WERI-Rb-1 (cell line): ENCODE data around the gene RPS14.

ENCODE experiments used
- DNase-seq: peaks from one replicate; pipeline ENCODE4 v3.0.0-alpha.2; 2020
- H3K27ac ChIP-seq: fragments of 250-450 bp; sonication (Bioruptor Pico); 2 replicates; pipeline ENCODE4 v1.5.1; 2020; ENCODE audit warnings: mild to moderate bottlenecking, moderate library complexity
- H3K27me3 ChIP-seq: fragments of 250-450 bp; sonication (Bioruptor Pico); 2 replicates; pipeline ENCODE4 v1.5.1; 2021; ENCODE audit warnings: mild to moderate bottlenecking, low read depth, moderate library complexity; ENCODE audit not compliant: insufficient read depth, severe bottlenecking
- H3K36me3 ChIP-seq: fragments of 250-450 bp; sonication (Bioruptor Pico); 2 replicates; pipeline ENCODE4 v1.5.1; 2020; ENCODE audit warnings: mild to moderate bottlenecking, moderate library complexity
- H3K4me3 ChIP-seq: 2 replicates; pipeline ENCODE4 v1.5.1; 2011; ENCODE audit warnings: low read depth, mild to moderate bottlenecking, control low read depth, low read length
- H3K9me3 ChIP-seq: fragments of 250-450 bp; sonication (Bioruptor Pico); 2 replicates; pipeline ENCODE4 v1.5.1; 2021; ENCODE audit warnings: mild to moderate bottlenecking, moderate library complexity; ENCODE audit not compliant: severe bottlenecking
- CTCF ChIP-seq: IDR thresholded peaks from 2 replicates; pipeline ENCODE4 v1.5.1; 2011; ENCODE audit warnings: low read depth, mild to moderate bottlenecking, control low read depth, inconsistent platforms, low read length

RPS14 gene

DNA sequence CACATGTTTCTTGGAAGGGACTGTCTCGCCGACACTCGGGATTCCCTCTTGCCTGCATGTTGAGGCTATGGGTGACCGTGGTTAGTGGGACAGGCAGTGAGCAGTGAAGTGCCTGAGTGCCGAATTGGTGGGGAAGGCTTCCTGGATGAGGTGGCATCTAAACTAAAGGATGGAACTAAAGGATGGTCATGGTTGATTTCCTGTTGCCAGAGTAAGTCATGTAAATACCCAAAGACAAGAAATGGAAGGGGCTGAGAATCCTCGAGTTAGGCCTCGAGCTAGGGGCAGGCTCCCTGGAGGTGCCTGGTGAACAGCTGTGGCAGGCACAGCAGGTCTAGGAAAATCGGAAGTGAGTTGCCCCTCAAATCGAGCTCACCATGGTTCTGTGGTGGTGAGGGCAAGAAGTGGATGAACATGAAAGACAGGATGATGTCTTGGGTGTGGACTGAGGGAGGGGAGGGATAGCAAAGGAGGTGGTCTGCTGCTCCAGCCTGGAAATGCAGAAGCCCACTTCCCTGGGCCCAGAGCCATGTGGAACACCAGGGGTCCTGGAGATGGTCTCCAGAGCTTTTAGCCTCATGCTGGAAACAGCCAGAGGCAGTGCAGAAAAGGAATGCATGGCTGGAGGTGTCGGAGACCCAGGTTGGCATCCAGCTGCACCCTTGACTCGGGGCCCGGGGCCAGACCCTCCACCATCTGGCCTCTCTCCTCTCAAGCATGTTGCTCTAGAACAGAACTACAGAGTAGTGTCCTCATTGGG lies 49.0 kb downstream of the RPS14 start:
- H3K4me3 ChIP-seq: no peak overlapping the region
- H3K27ac ChIP-seq: no peak overlapping the region
- no peak for TF ChIP-seq CTCF
- DNase-seq: no peak
- H3K36me3 ChIP-seq: peaks cover 62% of the 10 kb centered on the region
- no peaks in the 10 kb centered on the region for H3K27me3 ChIP-seq
- H3K9me3 ChIP-seq: no peaks in the 10 kb centered on the region

DNA sequence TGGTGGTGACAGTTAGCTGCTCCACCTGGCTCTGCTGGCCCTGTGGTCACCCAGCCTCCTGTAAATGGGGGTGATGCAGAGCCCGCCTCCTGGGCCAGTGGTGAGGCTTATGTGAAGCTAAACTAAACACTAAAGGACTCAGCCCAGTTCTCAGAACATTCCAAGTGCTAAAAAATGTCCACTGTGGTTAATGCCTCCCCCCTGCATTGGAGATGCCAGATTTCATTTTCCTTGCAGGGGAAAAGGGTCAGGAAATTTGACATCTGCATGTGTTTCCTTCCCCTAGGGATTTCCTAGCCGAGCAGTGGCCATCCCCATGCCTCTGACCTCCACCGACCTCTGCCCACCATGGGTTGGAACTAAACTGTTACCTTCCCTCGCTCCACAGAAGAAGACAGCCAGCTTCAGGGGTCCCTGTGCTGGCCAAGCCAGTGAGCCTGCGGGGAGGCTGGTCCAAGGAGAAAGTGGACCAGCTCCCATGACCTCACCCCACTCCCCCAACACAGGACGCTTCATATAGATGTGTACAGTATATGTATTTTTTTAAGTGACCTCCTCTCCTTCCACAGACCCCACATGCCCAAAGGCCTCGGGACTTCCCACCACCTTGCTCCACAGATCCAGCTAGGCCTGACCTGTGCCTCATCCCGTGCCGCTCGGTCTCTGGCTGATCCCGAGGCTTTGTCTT lies 49.9 kb downstream of the RPS14 start:
- H3K9me3 ChIP-seq: no peaks in the 10 kb centered on the region
- no peak overlapping the region for H3K27ac ChIP-seq
- TF ChIP-seq CTCF: no peak
- no peak for DNase-seq
- no peaks in the 10 kb centered on the region for H3K27me3 ChIP-seq
- peaks cover 67% of the 10 kb centered on the region for H3K36me3 ChIP-seq
- H3K4me3 ChIP-seq: no peak overlapping the region

- peaks cover 74% of the 10 kb centered on the region for H3K36me3 ChIP-seq
- no peak overlapping the region for H3K4me3 ChIP-seq
- no peak for DNase-seq
- no peaks in the 10 kb centered on the region for H3K27me3 ChIP-seq
- no peak for TF ChIP-seq CTCF
- no peak overlapping the region for H3K27ac ChIP-seq
- no peaks in the 10 kb centered on the region for H3K9me3 ChIP-seq
Observed at GRCh38 chr5:150398722-150399523, 50.6 kb downstream of the RPS14 start.

- DNase-seq: no peak
- Histone ChIP-seq H3K36me3 (peaks cover 78% of the 10 kb centered on the region), H3K27ac (no peak overlapping the region), H3K9me3 (no peaks in the 10 kb centered on the region), H3K27me3 (no peaks in the 10 kb centered on the region), H3K4me3 (no peak overlapping the region)
- no peak for TF ChIP-seq CTCF
Observed at GRCh38 chr5:150397782-150398721, 51.5 kb downstream of the RPS14 start.

DNA sequence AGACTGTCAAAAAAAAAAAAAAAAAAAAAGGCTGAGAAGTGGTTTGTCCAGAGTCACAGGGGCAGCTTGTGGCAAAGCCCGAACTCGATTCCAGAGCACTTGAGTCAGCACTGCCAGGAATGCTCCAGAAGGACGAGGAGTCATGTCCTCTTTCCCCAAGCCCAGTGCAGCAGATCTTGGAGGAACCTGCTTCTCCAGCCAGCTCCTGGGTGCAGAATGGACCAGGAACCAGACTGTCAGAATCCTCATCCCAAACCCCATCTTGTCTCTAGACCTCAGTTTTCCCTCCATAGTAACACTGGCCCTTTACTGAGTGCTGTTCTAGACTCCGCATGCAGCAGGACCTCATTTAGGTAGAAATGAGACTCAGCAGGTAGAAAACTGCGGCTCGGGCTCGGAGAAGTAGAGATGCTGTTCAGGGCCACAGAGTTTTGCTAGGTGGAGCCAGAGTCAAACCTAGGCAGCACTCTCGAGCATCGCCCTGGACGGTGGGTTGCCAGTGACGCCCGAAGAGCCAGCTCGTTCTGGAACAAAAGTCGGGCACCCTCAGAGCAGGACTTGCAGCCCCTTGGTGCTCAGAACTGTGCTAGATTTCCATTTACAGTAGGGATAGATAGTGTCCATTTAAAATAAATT lies 52.3 kb downstream of the RPS14 start:
- DNase-seq: no peak
- TF ChIP-seq CTCF: no peak
- peaks cover 78% of the 10 kb centered on the region for H3K36me3 ChIP-seq

More for the DNA sequence above, 52.3 kb downstream of the RPS14 start:
- no peak overlapping the region for H3K27ac ChIP-seq
- no peaks in the 10 kb centered on the region for H3K9me3 ChIP-seq
- no peaks in the 10 kb centered on the region for H3K27me3 ChIP-seq
- no peak overlapping the region for H3K4me3 ChIP-seq
